Left hindlimb (tissue), 1 donor: Measurements from ENCODE around the gene TOR1B.

Experiments
- DNase-seq: peaks from one replicate; pipeline ENCODE4 v3.0.0-alpha.2; 2018

Gene TOR1B

GRCh38 chr9:129849901-129850300 lies 46.9 kb downstream of the TOR1B start:
- no peak for DNase-seq

GRCh38 chr9:129850821-129851550 lies 48.0 kb downstream of the TOR1B start:
- no peak for DNase-seq

DNA sequence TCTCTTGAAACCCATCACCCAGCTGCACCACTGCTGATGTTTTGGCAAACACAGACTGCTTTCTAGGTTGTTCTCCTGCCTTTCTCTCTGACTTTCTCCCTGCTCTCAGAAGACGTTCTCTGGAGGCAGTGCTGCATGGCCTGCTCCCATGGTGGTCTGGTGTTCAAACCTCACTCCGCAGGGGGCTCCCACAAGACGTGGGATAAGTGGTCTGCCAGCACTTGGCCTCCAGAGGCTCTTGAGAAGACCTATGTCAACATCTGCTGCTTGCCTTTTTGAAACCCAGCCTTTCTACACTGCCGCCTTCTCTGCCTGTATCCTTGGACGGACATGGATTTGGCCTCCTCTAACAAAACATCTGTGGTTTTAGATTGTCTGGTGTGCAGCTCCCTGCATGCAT lies 48.8 kb downstream of the TOR1B start:
- no peak for DNase-seq

DNA sequence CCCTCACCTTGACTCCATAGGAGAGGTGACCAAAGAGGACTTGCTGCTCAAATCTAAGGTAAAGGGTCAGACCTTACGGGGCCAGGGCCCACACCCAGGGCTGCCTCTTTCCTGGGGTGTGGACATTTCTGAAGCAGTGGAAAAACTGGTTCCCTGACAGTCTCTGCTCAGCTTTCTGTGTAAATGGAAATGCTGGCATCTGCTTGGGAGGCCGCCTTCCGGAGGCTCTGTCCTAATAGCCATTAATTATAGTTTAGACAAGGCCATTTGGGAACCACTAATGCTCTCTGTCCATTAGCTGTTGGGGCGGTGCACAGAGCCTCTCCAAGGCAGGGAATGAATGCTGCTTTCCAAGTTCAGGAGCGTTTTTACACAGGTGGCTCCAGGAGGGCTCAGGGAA lies 49.6 kb downstream of the TOR1B start:
- no peak for DNase-seq

DNA sequence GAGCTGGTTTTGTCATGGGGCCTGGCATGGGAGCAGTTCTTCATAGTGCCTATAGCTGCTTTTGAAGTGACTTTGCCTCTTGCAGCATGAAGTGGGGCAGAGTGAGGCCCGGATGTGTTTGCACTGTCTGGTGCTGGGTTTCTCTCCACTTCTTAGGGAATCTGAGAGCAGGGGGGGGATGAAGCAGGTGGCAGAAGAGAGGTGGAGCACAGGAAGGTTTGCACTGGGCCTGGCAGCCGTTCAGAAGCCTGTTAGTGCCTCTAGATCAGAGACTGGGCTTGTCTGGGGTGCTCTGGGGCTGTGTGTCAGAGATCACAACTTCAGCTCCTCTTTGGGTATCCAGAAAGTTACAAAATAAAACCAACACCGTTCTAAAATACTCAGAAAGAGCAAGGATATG lies 50.6 kb downstream of the TOR1B start:
- DNase-seq = no peak

- DNase-seq = no peak
Measured at GRCh38 chr9:129854588-129855110, 51.7 kb downstream of the TOR1B start.

DNA sequence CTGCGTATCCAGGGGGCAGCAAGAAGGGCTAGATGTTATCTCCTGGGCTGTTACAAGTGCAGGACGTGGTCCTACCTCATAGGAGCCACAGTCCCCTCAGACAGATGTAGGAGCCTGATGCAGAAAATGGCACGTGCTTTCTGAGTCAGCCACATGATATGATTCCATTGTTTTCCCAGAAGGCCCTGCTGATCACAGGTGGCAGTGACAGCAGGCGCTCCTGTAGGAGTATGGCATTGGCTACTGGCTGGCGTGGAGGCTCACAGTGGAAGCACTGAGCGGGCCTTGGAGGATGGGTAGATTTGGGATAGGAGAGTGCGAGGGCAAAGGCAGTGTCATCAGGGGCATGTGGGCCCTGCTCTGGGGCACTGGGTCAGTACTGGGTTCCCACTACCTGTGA lies 54.2 kb downstream of the TOR1B start:
- no peak for DNase-seq

GRCh38 chr9:129858167-129858962 lies 55.4 kb downstream of the TOR1B start:
- DNase-seq = no peak
